GM18526 (cell line): Measurements from ENCODE around the gene MSH2.

Experiments used
- POLR2A ChIP-seq: IDR thresholded peaks from 3 replicates; pipeline ENCODE4 v1.6.1; 2011; ENCODE audit not compliant: insufficient read length; ENCODE audit errors: extremely low read depth

The MSH2 gene

GRCh38 chr2:47403609-47404193 lies 745 bp downstream of the MSH2 start:
- TF ChIP-seq POLR2A, result no peak

GRCh38 chr2:47404356-47404755 lies 1.4 kb downstream of the MSH2 start:
- TF ChIP-seq POLR2A, result no peak

GRCh38 chr2:47405757-47406156 lies 2.8 kb downstream of the MSH2 start:
- TF ChIP-seq POLR2A, result no peak

- TF ChIP-seq POLR2A, result no peak
These were observed 11.9 kb downstream of the MSH2 start for GRCh38 chr2:47414682-47415458.

- no peak for TF ChIP-seq POLR2A
These were observed 17.3 kb downstream of the MSH2 start for GRCh38 chr2:47420214-47420613.

- no peak for TF ChIP-seq POLR2A
These were observed 19.1 kb downstream of the MSH2 start for GRCh38 chr2:47422016-47422415.

- TF ChIP-seq POLR2A, result no peak
These were observed 19.6 kb downstream of the MSH2 start for GRCh38 chr2:47422560-47422959.

GRCh38 chr2:47426786-47427185 lies 23.8 kb downstream of the MSH2 start:
- no peak for TF ChIP-seq POLR2A

GRCh38 chr2:47429795-47430194 lies 26.8 kb downstream of the MSH2 start:
- TF ChIP-seq POLR2A, result no peak

- TF ChIP-seq POLR2A, result no peak
These were observed 34.3 kb downstream of the MSH2 start for GRCh38 chr2:47437287-47437686.

GRCh38 chr2:47438106-47438505 lies 35.1 kb downstream of the MSH2 start:
- TF ChIP-seq POLR2A, result no peak

- TF ChIP-seq POLR2A, result no peak
These were observed 35.8 kb downstream of the MSH2 start for GRCh38 chr2:47438783-47439182.

- no peak for TF ChIP-seq POLR2A
These were observed 48.8 kb downstream of the MSH2 start for GRCh38 chr2:47451790-47452189.

GRCh38 chr2:47452761-47453160 lies 49.8 kb downstream of the MSH2 start:
- no peak for TF ChIP-seq POLR2A

GRCh38 chr2:47455411-47455810 lies 52.5 kb downstream of the MSH2 start:
- no peak for TF ChIP-seq POLR2A

- TF ChIP-seq POLR2A, result no peak
These were observed 53.9 kb downstream of the MSH2 start for GRCh38 chr2:47456851-47457250.

GRCh38 chr2:47457268-47457667 lies 54.3 kb downstream of the MSH2 start:
- no peak for TF ChIP-seq POLR2A

GRCh38 chr2:47459021-47459420 lies 56.1 kb downstream of the MSH2 start:
- TF ChIP-seq POLR2A, result no peak

- no peak for TF ChIP-seq POLR2A
These were observed 57.8 kb downstream of the MSH2 start for GRCh38 chr2:47460766-47461165.
